HG02623 (cell line): ENCODE measurements around the gene CBFA2T3.

Source experiments
- ATAC-seq: cut with Tn5 transposase; IDR thresholded peaks from one replicate; pipeline ENCODE4 v1.9.1; 2021; ENCODE audit warnings: moderate library complexity; ENCODE audit not compliant: unreplicated experiment

The CBFA2T3 gene

DNA sequence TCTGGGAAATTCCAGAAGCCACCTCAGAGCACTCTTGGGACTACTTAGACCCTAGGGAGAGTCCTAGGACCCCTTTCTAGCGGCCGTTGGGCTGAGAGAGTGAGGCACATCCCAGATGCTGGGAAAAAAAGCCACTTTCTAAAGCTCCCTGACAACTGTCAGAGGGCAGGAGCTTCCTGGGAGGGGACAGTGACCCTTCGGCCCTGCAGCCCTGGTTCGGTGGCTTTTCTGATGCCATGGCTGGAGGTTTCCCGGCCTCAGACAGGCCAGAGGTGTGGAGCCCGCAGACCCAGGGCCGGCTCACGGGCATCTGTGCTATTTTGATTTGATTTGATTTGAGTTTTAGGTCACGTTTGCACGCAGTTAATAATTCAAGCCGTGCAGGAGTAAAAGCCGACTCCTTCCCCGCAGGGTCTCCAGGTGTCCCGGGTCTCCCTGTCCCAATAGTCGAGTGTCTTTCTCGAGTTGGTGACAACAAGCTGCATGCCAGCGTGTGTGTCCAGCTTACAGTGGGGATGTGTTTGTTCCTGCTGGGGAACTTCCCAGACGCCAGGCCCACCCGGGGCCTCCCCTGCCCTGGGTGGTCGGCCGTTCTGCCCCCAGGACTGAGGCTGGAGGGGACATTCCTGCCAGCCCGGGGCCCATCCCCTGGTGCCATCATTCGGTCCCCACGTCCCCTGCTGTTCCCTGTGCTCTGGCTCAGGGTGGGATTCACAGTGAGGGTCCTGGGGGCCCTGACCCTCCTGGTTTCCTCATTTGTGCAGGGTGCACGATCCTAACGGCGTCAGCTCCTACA is 1.0 kb upstream of the CBFA2T3 start:
- no peak for ATAC-seq

GRCh38 chr16:88976366-88977017 is 515 bp downstream of the CBFA2T3 start:
- ATAC-seq: no peak

DNA sequence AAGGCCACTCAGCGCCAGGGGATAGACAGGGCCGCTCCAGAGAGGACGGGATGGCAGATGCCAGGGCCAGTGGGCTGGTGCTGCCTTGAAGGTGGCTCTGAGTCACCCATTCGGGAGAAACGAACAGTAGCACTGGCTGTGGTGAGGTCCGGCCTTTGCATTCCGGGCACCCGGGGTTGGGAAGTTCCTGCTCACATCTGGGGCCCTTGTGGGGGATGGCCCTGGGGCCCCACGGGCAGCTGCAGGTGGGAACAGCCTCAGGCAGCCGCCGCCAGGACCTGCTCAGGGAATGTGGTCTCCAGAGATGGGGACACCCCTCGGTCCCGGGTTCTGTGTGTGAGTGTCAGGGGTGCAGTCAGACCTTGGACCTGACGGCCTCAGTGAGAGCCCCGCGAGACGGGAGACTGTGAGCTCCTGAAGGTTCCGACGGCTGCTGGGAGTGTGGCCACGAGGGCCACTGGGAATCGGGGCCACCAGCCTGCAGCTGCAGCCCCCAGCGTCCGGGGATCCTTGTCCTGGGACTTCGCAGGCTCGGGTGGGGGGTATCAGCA is 1.4 kb downstream of the CBFA2T3 start:
- no peak for ATAC-seq

GRCh38 chr16:88974916-88975215 is 2.1 kb downstream of the CBFA2T3 start:
- ATAC-seq: no peak

DNA sequence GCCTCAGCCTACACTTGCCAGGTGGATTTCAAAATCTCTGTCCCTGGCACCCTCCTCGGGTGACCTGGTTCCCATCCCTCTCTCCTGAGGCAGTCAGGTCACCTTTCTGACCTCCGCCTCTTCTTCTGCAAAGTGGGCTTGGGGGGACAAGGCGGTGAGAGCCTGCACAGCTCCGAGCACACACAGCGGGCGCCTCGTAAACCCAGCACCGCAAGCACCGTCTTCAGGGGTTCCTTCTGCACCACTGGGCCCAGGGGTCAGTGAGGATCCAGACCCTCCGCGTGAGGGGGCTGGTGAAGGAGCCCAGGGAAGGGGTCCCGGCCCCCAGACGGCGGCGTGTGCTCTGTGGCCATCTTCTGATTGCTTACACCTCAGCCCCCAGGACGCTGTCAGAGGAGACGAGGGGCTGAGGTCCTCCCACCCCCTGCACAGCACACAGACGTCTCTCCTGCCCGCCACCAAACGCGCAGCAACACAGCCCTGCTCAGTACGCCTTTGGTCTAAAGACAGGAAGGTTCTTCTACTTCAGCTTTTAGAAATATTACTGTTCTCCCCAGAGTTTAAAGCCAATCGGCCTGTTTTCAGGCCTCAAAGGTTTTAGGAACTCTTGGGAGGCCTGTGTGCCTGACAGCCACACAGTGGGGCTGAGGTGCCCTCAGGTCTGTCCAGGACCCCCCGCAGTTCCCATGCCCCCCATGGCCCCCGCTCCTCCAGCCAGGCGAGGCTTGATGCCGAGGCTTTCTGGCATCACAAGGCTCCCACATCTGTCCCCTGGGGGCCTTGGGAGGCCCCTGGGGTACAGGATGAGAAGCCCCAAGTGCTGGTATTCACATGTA is 2.7 kb downstream of the CBFA2T3 start:
- no peak for ATAC-seq

- no peak for ATAC-seq
Measured at GRCh38 chr16:88973415-88974050, 3.5 kb downstream of the CBFA2T3 start.

- ATAC-seq: no peak
Measured at GRCh38 chr16:88973007-88973410, 4.0 kb downstream of the CBFA2T3 start.

DNA sequence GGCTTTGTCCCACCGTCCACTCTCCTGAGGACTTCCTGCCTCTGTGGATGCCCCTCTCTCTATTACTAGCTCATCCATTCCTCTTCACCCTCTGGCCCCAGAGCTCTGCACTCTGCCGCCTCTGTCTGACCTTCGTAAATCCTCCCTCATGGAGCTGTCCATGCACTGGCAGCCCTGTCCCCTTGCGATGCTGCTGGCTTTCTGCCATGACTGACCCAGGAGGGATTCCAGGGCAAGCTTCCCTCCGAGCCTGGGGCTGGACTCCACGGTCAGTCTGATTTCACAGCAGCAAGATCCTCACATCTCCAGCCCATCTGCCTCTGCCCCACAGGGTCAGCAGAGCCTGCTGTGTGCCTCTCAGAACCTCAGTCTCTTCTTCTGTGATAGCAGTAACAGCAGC is 4.7 kb downstream of the CBFA2T3 start:
- no peak for ATAC-seq

DNA sequence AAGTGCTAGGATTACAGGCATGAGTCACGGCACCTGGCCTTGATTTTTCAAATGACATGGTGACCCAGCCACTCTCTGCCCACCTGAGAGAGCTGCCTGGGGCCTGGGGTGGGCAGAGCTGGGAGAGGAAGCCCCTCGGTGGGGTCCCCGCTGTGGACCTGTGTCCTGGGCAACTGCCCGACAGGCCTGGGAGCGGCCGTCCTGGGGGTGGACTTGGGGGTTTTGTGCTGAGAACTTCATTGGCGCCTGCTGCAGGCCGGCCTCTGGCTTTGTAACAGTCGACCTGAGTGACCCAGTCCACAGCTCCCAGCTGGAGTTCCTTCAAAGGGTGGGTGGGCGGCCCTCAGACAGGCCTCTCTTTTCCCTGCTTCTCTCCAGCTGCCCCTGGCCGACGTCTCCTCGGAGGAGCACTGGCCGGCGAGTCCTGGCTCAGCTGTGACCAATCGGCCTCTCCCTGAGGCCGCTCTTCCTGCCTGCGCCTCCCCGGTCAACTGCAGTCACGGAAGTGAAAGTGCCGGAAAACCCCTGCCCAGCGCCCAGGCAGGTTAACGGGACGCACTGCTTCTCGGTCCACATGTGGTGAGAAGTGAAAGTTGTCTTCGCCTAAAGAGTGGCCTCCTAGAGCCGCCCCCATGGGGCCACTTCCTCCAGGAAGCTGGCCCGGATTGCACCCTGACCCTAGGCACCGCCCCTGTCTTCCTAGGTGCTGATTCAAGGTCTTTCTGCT is 5.5 kb downstream of the CBFA2T3 start:
- peak; percentile 25 for ATAC-seq

DNA sequence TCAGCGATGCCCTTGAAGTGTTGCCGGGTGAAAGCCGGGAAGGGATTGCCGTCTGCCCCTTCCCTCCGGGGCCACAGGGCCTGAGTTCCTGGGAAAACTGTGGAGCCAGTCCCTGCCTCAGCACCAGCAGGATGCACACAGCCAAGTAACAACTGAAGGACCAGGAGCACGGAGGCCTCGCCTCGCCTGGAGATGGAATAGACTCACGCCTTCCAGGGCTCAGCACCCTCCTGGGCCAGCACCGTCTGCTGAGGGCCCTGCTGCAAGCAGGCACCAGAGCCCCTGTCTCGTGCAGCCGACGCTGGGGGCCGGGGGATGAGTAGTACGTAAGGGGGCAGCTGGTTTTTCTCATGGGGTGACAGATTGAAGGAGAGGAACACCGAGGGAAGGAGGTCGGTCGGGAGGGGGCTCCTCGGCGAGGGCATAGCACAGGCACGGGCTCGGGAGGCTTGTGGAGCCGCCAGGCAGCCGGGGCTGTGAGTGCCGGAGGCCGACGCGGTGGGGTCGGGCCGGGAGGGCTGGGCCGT is 6.4 kb downstream of the CBFA2T3 start:
- ATAC-seq: no peak

GRCh38 chr16:88970050-88970449 is 7.0 kb downstream of the CBFA2T3 start:
- no peak for ATAC-seq

DNA sequence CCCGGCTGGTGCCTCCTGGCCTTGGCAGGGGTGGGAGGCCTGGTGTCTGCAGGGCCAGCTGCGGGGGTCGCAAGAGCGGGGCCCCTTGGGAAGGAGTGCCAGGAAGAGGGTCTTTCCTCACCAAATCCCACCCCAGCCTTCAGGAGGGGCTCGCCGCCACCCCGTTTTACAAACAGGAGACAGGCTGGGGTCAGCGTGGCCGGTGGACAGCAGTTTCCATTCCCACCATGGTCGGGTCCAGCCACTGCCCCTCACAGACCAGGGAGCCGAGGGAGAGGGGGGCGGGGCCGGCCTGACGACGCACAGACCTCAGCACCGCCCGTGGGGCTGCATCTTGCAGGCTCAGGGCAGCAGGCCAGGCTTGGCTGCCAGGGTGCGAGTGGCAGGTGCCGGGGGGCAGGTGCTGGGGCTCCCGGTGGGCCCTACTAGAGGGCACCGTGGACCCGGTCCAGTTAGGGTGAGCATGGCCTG is 7.6 kb downstream of the CBFA2T3 start:
- ATAC-seq: no peak

- no peak for ATAC-seq
Measured at GRCh38 chr16:88968589-88969280, 8.3 kb downstream of the CBFA2T3 start.

- peak; percentile 49 for ATAC-seq
Measured at GRCh38 chr16:88967830-88968588, 9.0 kb downstream of the CBFA2T3 start.

GRCh38 chr16:88966986-88967829 is 9.8 kb downstream of the CBFA2T3 start:
- no peak for ATAC-seq

GRCh38 chr16:88965826-88966480 is 11.1 kb downstream of the CBFA2T3 start:
- no peak for ATAC-seq

DNA sequence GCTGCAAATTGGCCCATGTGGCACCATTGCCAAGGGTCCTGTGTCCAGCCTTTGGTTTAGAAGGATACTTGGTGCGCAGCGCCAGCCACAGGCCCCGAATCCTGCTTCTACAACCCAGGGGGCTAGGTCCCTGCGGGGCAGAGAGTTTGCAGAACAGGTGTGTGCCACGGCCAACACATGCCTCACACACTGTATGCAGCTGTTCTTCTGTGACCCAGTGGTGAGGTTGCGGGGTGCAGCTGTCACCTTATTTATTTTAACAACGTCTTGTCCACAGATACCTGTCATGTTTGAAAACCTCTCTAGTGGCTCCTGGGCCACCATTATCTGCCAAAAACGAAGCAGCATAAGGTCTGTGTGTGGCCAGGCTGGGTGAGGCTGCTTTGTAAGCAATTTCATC is 11.6 kb downstream of the CBFA2T3 start:
- no peak for ATAC-seq
